Stomach (tissue), 9 donors: ENCODE data around the gene RBM19. TPM values are rescaled to one million over a fixed set of nuclear protein-coding genes. Genes with fewer than 3 reads are reported as not detected.

ENCODE experiments used
- DNase-seq, 2 donors: peaks; one replicate each; pipeline versions ENCODE4 v3.0.0 to v3.0.0-alpha.2; 2013 to 2019
- H3K27ac ChIP-seq, 5 donors: fragments of 200-600 bp in 4 of 5; sonication (generic) in 4 of 5; one replicate each; pipeline ENCODE4 v1.5.1; 2013 to 2019; ENCODE audit warnings: mild to moderate bottlenecking in 1 of 5, moderate library complexity in 1 of 5
- H3K27me3 ChIP-seq, 3 donors: fragments of 200-600 bp; sonication (generic); one replicate each; pipeline ENCODE4 v1.5.1; 2017 to 2019; ENCODE audit warnings: mixed run types in 1 of 3
- H3K36me3 ChIP-seq, 4 donors: fragments of 200-600 bp; sonication (generic); 1 replicate in 3 of 4; 2 replicates in 1 of 4; pipeline ENCODE4 v1.5.1; 2016 to 2019
- H3K4me1 ChIP-seq, 4 donors: fragments of 200-600 bp; sonication (generic); one replicate each; pipeline ENCODE4 v1.5.1; 2016 to 2019
- H3K4me3 ChIP-seq, 4 donors: fragments of 200-600 bp; sonication (generic) in 3 of 4; one replicate each; pipeline ENCODE4 v1.5.1; 2016 to 2019; ENCODE audit warnings: mild to moderate bottlenecking in 1 of 4
- H3K9me3 ChIP-seq, 4 donors: fragments of 200-600 bp; sonication (generic); one replicate each; pipeline ENCODE4 v1.5.1; 2016 to 2019
- EP300 ChIP-seq: sonication (generic); formaldehyde crosslinking; IDR thresholded peaks from one replicate; pipeline ENCODE4 v1.6.1; 2017; ENCODE audit warnings: antibody characterized with exemption
- POLR2A ChIP-seq, 4 donors: fragments of 450-650 bp; IDR thresholded peaks; one replicate each; pipeline ENCODE4 v1.6.1; 2016; ENCODE audit warnings: antibody characterized with exemption in 4 of 4, control low read depth in 2 of 4, mild to moderate bottlenecking in 1 of 4, moderate library complexity in 1 of 4
- POLR2AphosphoS5 ChIP-seq, 3 donors: sonication (generic); formaldehyde crosslinking; IDR thresholded peaks; one replicate each; pipeline ENCODE4 v1.6.1; 2016; ENCODE audit warnings: antibody characterized with exemption in 3 of 3
- WGBS, 5 donors: extraction: QIAGEN DNeasy Blood & Tissue Kit in 3 of 5; methylation state at CpG; one replicate each; pipeline versions ENCODE4 v1.1.5 to v1.1.7; 2013 to 2018; 5-methylcytosine and 5-hydroxymethylcytosine counted together
- intact Hi-C: fragments of 100-400 bp; cut with DNase I; formaldehyde crosslinking; loops from one replicate; pipeline ENCODE4 v1.15.1; 2023; ENCODE audit warnings: low total_unique reads
- polyA plus RNA-seq, 3 donors: library from polyadenylated mRNA; stranded (reverse); fragments of 200-250 nt; gene quantifications; one replicate each; pipeline ENCODE4 v1.2.3, GENCODE V29; 2013
- total RNA-seq, 5 donors: library from RNA; depleted of rRNA; stranded (reverse); fragments of >200 nt; gene quantifications; one replicate each; pipeline versions ENCODE4 v1.1.0 to v1.2.3, GENCODE V29; 2014 to 2016
- TF ChIP-seq, protein P1 (sequence below), 7 experiments: fragments of 450-650 bp in 4 of 7; fragments of 200-600 bp in 3 of 7; sonication (generic) in 3 of 7; IDR thresholded peaks; one replicate each; pipeline ENCODE4 v1.5.1; 2016 to 2019; ENCODE audit warnings: antibody characterized with exemption in 7 of 7, control low read depth in 2 of 7, mild to moderate bottlenecking in 1 of 7
- donor health status: healthy with polysubstance abuse.
- donor health status: Bipolar disorder and iron deficiency.
- donor health status: healthy.

Gene RBM19
- total and polyA plus RNA-seq, 8 donors = 8.1 to 109 (median 27.3) TPM

DNA sequence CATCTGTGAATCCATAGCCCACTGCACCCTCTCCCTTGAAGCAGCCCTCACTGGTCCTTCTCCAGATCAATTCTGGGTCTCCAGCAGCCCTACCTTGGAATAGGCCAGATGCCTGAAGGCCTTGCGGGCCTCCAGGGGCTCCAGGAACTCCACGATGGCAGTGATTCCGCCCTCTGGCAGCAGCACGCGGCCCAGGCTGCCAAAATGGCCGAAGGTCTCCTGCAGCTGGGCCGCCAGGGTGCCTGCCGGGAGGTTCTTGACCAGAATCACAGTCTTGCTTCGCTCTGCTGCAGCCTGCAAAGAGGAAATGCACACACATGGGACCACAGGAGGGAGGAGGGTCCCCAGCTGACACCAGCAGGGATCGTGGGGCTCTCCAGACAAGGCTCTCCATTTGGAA, 26.3 kb downstream of the RBM19 start:
- Histone ChIP-seq H3K4me3 (no peak overlapping the region), H3K4me1 (no peaks in the 10 kb centered on the region), H3K36me3 (peaks cover 64 to 100% (median 100%) of the 10 kb centered on the region in 4 donors), H3K9me3 (no peaks in the 10 kb centered on the region), H3K27ac (no peak overlapping the region), H3K27me3 (no peaks in the 10 kb centered on the region)
- TF ChIP-seq POLR2A (IDR thresholded peaks at IDR 0.05) = no peak
- no peak for TF ChIP-seq POLR2AphosphoS5 (IDR thresholded peaks at IDR 0.05)
- no peak for TF ChIP-seq EP300
- TF ChIP-seq, protein P1, sequence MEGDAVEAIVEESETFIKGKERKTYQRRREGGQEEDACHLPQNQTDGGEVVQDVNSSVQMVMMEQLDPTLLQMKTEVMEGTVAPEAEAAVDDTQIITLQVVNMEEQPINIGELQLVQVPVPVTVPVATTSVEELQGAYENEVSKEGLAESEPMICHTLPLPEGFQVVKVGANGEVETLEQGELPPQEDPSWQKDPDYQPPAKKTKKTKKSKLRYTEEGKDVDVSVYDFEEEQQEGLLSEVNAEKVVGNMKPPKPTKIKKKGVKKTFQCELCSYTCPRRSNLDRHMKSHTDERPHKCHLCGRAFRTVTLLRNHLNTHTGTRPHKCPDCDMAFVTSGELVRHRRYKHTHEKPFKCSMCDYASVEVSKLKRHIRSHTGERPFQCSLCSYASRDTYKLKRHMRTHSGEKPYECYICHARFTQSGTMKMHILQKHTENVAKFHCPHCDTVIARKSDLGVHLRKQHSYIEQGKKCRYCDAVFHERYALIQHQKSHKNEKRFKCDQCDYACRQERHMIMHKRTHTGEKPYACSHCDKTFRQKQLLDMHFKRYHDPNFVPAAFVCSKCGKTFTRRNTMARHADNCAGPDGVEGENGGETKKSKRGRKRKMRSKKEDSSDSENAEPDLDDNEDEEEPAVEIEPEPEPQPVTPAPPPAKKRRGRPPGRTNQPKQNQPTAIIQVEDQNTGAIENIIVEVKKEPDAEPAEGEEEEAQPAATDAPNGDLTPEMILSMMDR (IDR thresholded peaks at IDR 0.05) = no peak
- DNase-seq = no peak
- 96 to 100% (median 97%) methylated on average over 4 to 10 of the region's 10 CpGs for WGBS, 5 donors
- intact Hi-C loops = no loop called here

DNA sequence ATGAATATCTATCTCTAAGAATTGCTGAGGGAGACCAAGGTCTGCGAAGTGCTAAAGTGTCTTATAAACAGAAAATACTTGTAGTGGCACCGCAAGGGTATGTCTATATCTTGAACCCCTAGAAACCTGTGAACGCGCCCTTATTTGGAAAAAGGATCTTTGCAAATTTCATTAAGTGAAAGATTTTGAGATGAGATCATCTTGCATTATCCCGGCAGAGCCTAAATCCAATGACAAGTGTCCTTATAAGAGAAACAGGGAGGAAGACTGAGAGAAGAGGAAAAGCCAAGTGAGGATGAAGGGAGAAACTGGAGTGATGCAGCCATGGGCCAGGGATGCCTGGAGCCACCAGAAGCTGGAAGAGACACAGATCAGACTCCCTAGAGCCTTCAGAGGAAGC, 27.7 kb downstream of the RBM19 start:
- Histone ChIP-seq H3K4me1 (no peaks in the 10 kb centered on the region), H3K9me3 (no peaks in the 10 kb centered on the region), H3K4me3 (no peak overlapping the region), H3K27ac (no peak overlapping the region), H3K27me3 (no peaks in the 10 kb centered on the region), H3K36me3 (peaks cover 69 to 100% (median 100%) of the 10 kb centered on the region in 4 donors)
- 85 to 97% (median 96%) methylated on average over 5 of the region's 5 CpGs for WGBS, 5 donors
- no peak for TF ChIP-seq POLR2AphosphoS5 (IDR thresholded peaks at IDR 0.05)
- TF ChIP-seq, protein P1 (IDR thresholded peaks at IDR 0.05) = no peak
- no peak for TF ChIP-seq POLR2A (IDR thresholded peaks at IDR 0.05)
- no peak for TF ChIP-seq EP300
- intact Hi-C loops = no loop called here
- no peak for DNase-seq

DNA sequence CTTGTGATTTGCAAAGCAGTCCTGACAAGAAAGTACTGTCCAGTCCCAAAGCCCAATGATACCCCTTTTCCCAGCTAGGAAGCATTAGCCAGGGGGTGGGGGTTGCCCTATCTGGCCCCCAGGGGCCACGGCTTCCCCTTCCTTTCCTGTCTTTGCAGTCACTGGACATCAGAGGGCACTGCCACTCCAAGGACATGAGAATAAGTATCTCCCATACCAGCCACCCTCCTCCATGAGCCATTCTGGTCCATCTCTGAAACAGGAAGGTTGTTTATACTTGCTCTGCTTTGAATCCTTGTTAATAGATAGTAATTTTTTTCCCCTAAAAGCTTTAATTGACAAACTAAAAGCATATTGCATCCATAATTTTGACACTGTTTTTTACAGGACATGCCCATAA, 29.7 kb downstream of the RBM19 start:
- H3K36me3 ChIP-seq = peaks cover 49 to 100% (median 96%) of the 10 kb centered on the region in 4 donors
- TF ChIP-seq EP300 (no peak), POLR2A (IDR thresholded peaks at IDR 0.05) (no peak), POLR2AphosphoS5 (IDR thresholded peaks at IDR 0.05) (no peak)
- TF ChIP-seq, protein P1 (IDR thresholded peaks at IDR 0.05) = no peak
- whole genome bisulfite sequencing, 5 donors = 61 to 82% (median 71%) methylated on average over 1 of the region's 1 CpG

DNA sequence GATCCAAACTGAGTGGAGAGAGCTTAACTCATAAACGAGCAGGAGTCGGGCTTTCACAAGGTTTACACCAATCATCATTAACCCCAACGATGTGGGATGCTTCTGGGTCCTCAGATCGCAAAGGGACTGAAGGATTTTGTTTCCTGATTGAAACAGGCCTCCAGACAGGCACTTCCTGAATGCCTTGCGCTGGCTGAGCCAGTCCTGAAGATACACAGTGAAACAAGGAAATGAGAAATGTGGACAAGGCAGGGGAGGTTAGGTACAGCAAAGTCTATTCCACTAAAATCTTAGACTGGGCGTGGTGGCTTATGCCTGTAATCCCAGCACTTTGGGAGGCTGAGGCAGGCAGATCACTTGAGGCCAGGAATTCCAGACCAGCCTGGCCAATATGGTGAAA, 30.7 kb downstream of the RBM19 start:
- 62 to 72% (median 71%) methylated on average over 6 of the region's 6 CpGs for WGBS, 5 donors
- Histone ChIP-seq H3K27ac (no peak overlapping the region), H3K36me3 (peaks cover 40 to 100% (median 96%) of the 10 kb centered on the region in 4 donors), H3K4me3 (no peak overlapping the region), H3K9me3 (no peaks in the 10 kb centered on the region), H3K27me3 (no peaks in the 10 kb centered on the region), H3K4me1 (peaks cover 0 to 7% (median 0%) of the 10 kb centered on the region in 4 donors)
- intact Hi-C loops = no loop called here
- peak in 1 of 2 donors; percentile 49 for DNase-seq
- no peak for TF ChIP-seq POLR2AphosphoS5 (IDR thresholded peaks at IDR 0.05)
- TF ChIP-seq, protein P1 (IDR thresholded peaks at IDR 0.05) = no peak
- no peak for TF ChIP-seq POLR2A (IDR thresholded peaks at IDR 0.05)
- TF ChIP-seq EP300 = no peak

More for the DNA sequence above, 29.7 kb downstream of the RBM19 start:
- H3K27me3 ChIP-seq = no peaks in the 10 kb centered on the region
- intact Hi-C loops = no loop called here
- no peak overlapping the region for H3K27ac ChIP-seq
- no peak overlapping the region for H3K4me3 ChIP-seq
- DNase-seq = no peak
- H3K4me1 ChIP-seq = peaks cover 0 to 7% (median 0%) of the 10 kb centered on the region in 4 donors
- H3K9me3 ChIP-seq = no peaks in the 10 kb centered on the region
